Measurements from ENCODE around the gene FUT3. TPM values are rescaled to one million over a fixed set of nuclear protein-coding genes. Genes with fewer than 3 reads are reported as not detected.

FUT3 gene
- total RNA-seq, 4 donors from 2014 or later, result not detected

DNA sequence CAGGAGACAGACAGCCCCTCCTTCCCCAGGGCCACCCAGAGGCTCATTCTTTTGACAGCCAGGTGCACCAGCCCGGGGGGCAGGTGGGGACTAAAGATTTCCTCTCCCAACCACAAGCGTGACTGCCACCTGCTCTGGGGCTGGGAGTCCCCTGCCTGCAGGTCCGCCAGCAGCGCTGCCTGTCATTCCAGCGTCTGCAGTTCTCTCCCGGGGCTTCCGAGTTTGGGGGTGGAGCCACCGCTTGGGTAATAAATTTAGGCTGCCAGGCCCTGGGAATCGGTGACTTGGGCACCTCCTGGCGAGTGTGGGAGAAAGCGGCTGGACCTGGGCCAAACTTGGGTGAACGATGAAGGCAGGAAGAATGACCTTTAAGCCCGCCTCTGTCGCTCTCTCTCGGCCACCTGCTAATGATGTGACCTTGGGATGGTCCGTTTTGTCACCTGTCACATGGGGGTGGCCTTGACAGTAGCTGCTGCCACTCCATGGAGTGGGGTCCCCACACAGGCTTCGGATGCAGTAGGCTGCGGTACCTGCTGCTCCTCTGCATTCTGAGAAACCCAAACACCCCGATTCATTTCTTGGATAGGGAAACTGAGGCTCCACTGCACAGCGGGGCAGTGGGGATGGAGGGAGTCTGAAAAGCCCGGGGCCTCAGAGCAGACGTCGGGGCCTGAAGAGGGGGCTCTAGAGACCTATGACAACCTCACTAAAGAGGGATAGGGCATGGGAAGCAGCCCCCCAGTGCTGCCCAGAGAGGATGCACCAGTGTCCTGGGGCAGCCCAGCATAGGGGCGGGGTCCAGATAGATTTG lies 24.5 kb downstream of the FUT3 start:
- TF ChIP-seq, protein P1, sequence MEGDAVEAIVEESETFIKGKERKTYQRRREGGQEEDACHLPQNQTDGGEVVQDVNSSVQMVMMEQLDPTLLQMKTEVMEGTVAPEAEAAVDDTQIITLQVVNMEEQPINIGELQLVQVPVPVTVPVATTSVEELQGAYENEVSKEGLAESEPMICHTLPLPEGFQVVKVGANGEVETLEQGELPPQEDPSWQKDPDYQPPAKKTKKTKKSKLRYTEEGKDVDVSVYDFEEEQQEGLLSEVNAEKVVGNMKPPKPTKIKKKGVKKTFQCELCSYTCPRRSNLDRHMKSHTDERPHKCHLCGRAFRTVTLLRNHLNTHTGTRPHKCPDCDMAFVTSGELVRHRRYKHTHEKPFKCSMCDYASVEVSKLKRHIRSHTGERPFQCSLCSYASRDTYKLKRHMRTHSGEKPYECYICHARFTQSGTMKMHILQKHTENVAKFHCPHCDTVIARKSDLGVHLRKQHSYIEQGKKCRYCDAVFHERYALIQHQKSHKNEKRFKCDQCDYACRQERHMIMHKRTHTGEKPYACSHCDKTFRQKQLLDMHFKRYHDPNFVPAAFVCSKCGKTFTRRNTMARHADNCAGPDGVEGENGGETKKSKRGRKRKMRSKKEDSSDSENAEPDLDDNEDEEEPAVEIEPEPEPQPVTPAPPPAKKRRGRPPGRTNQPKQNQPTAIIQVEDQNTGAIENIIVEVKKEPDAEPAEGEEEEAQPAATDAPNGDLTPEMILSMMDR (IDR thresholded peaks at IDR 0.05), result no peak
- ATAC-seq (ENCODE audit: low FRiP score), result no peak
- no peak for DNase-seq (ENCODE audit: low spot score)

DNA sequence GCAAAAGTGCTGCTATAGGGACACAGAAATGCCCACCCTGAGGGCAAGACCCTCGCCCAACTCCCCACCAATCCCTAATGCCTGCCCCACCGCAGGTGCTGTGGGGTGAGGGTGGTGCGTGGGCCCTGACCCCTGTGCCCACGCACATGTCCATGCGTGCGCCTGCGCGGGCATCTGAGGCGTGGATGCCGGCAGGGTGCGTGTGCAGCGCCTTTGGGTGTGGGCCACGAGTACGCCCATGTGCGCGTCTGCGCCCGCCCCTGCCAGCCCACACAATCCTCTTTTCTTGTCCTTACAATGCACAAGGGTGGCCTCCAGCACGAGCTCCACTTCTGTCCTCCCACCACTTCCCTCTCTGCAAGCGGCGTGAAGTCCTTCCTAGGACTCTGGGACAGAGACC lies 26.1 kb downstream of the FUT3 start:
- DNase-seq (ENCODE audit: low spot score) (no peak), ATAC-seq (ENCODE audit: low FRiP score) (no peak)
- TF ChIP-seq, protein P1 (IDR thresholded peaks at IDR 0.05), result no peak

DNA sequence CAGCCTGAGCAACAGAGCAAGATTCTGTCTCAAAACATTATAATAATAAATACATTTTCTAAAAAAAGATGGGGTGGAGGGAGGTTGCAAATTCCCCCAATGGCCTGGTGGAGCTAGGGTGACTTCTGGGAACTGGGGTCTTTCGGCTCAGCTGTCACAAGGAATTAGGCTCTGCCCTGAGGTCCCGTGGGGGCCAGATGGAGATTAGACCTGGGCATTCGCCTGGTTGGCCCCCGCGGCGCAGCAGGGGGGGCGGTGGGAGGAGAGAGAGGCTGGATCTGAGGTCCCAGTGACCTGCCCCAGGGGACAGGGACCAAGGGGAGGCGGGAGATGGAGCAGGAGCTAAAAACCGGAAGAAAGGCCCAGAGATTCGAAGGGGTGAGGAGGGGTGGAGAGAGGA lies 26.5 kb downstream of the FUT3 start:
- TF ChIP-seq, protein P1 (IDR thresholded peaks at IDR 0.05), result no peak
- DNase-seq (ENCODE audit: low spot score) (no peak), ATAC-seq (ENCODE audit: low FRiP score) (no peak)

DNA sequence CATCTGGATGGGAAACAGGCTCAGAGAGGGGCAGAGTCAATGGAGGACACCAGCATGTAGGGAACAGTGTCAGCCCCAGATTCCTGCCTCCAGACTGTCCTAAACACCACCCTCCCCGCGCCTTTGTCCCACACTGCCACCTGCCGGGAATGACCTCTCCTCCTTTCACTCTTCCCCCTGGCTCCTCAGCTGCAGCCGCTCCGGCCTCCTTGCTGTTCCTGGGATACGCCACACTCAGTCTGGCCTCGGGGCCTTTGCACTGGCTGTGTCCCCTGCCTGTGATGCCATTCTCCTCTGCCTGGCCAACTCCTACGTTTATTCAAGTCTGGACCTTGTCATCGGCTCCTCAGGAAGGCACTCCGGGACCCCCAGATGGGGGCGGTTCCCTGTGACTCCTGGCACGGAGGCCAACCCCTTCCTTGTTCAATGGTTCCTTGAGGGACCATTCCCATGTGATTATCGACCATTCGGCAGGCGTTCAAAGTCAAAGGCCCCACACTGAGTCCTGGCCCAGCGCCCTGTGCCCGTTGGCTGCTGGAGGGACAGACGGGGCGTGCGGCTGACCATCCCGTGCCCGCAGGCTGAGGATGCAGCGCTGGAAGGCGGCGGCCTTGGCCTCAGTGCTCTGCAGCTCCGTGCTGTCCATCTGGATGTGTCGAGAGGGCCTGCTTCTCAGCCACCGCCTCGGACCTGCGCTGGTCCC lies 27.5 kb downstream of the FUT3 start:
- no peak for ATAC-seq (ENCODE audit: low FRiP score)
- TF ChIP-seq, protein P1 (IDR thresholded peaks at IDR 0.05), result no peak
- no peak for DNase-seq (ENCODE audit: low spot score)

DNA sequence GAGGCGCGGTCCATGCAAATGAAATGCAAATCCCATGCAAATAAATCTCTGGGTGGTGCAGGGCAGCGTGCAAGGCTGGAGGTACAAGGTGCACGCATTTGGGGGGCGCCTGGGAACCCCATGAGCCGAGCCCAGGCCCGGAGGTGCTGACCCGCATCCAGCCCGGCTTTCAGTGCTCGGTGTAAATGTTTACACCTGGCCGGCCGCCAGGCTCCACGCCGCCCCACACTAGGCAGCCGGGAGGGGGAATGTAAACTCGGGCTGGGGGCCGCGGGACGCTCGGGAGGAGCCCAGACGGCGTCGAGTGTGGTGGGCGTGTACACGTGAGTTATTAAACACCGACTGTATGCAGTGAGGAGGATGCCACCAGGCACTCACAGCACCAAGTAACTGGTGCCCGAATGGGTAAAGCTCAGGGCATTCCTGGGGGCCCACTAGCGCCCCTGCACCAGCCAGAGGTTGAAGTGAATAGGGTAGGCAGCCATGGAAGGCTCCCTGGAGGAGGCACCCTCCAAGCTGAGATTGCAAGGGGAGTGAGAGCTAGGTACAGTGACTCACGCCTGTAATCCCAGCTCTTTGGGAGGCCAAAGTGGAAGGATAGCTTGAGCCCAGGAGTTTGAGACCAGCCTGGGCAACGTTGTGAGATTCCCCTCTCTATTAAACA lies 28.9 kb downstream of the FUT3 start:
- DNase-seq (ENCODE audit: low spot score) (no peak), ATAC-seq (ENCODE audit: low FRiP score) (no peak)

DNA sequence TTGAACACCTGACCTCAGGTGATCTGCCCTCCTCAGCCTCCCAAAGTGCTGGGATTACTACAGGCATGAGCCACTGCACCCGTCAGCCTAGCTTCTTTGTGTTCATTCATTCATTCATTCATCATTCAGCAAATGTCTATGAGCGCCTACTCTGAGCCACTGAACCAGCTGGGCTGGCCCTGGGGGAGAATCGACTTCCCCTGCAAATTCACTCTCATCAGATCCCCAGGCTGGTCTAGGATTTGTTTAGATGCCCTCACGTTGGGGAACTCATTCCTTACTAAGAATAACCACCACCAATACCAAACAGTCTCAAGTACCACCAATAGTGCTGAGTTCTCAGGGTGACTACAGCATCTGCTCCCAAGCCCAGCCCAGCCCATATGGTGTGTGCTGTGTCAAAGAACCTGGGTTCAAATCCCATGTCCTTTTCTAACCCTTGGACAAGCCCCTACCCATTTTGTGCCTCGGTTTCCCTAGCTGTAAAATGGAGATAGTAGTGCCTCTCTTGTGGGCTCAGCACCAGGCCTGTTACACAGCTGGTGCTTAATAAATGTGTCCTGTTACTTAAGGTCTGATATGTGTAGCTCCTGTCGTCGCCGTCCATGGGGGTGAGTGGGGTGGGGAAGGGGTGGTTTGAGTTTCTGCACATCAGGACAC lies 29.6 kb downstream of the FUT3 start:
- TF ChIP-seq, protein P1 (IDR thresholded peaks at IDR 0.05), result no peak
- DNase-seq (ENCODE audit: low spot score) (no peak), ATAC-seq (ENCODE audit: low FRiP score) (no peak)

More for the DNA sequence above, 28.9 kb downstream of the FUT3 start:
- TF ChIP-seq, protein P1 (IDR thresholded peaks at IDR 0.05), result no peak

Measured in omental fat pad (tissue), 4 donors.